Measurements from ENCODE around the gene MEGF8. TPM values are rescaled to one million over a fixed set of nuclear protein-coding genes. Genes with fewer than 3 reads are reported as not detected.

Gene MEGF8
- total and polyA plus RNA-seq, 2 of the 13 experiments (the other 11 are each of a cell fraction or from before 2014, with no cell fraction given) = 4.0 to 8.8 TPM

DNA sequence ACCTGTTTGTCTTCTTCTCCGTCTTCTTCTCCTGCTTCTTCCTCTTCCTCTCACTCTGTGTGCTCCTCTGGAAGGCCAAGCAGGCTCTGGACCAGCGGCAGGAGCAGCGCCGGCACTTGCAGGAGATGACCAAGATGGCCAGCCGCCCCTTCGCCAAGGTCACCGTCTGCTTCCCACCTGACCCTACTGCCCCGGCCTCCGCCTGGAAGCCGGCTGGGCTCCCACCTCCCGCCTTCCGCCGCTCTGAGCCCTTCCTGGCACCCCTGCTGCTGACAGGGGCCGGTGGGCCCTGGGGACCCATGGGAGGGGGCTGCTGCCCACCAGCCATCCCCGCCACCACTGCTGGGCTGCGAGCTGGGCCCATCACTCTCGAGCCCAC lies 50.7 kb downstream of the MEGF8 start:
- TF ChIP-seq, protein P1, sequence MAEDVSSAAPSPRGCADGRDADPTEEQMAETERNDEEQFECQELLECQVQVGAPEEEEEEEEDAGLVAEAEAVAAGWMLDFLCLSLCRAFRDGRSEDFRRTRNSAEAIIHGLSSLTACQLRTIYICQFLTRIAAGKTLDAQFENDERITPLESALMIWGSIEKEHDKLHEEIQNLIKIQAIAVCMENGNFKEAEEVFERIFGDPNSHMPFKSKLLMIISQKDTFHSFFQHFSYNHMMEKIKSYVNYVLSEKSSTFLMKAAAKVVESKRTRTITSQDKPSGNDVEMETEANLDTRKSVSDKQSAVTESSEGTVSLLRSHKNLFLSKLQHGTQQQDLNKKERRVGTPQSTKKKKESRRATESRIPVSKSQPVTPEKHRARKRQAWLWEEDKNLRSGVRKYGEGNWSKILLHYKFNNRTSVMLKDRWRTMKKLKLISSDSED (CRISPR knock-in tag; IDR thresholded peaks at IDR 0.05) = no peak
- TF ChIP-seq ZNF558 (CRISPR knock-in tag; IDR thresholded peaks at IDR 0.05; ENCODE audit: borderline replicate concordance) (no peak), ZNF264 (CRISPR knock-in tag; IDR thresholded peaks at IDR 0.05) (no peak), ZSCAN30 (CRISPR knock-in tag; IDR thresholded peaks at IDR 0.05) (no peak), ZNF451 (CRISPR knock-in tag; IDR thresholded peaks at IDR 0.05) (no peak), TP53 (CRISPR knock-in tag; conservative IDR thresholded peaks at IDR 0.05) (no peak), ZNF263 (CRISPR knock-in tag; IDR thresholded peaks at IDR 0.05) (no peak), TCF7L2 (IDR thresholded peaks at IDR 0.05; ENCODE audit: low read depth, low read length) (no peak)
- TF ChIP-seq, protein P2, sequence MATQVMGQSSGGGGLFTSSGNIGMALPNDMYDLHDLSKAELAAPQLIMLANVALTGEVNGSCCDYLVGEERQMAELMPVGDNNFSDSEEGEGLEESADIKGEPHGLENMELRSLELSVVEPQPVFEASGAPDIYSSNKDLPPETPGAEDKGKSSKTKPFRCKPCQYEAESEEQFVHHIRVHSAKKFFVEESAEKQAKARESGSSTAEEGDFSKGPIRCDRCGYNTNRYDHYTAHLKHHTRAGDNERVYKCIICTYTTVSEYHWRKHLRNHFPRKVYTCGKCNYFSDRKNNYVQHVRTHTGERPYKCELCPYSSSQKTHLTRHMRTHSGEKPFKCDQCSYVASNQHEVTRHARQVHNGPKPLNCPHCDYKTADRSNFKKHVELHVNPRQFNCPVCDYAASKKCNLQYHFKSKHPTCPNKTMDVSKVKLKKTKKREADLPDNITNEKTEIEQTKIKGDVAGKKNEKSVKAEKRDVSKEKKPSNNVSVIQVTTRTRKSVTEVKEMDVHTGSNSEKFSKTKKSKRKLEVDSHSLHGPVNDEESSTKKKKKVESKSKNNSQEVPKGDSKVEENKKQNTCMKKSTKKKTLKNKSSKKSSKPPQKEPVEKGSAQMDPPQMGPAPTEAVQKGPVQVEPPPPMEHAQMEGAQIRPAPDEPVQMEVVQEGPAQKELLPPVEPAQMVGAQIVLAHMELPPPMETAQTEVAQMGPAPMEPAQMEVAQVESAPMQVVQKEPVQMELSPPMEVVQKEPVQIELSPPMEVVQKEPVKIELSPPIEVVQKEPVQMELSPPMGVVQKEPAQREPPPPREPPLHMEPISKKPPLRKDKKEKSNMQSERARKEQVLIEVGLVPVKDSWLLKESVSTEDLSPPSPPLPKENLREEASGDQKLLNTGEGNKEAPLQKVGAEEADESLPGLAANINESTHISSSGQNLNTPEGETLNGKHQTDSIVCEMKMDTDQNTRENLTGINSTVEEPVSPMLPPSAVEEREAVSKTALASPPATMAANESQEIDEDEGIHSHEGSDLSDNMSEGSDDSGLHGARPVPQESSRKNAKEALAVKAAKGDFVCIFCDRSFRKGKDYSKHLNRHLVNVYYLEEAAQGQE (IDR thresholded peaks at IDR 0.05; ENCODE audit: borderline replicate concordance in 1 of 2, low read depth in 1 of 2, low read length in 2 of 2) = no peak
- FAIRE-seq (no peak), DNase-seq (ENCODE audit: low spot score) (no peak), ATAC-seq (no peak)
- intact Hi-C loops (cut with micrococcal nuclease; ENCODE audit: unreplicated experiment) (no loop called here), in situ Hi-C loops (cut with HindIII; ENCODE audit: extremely low pct_ligation_motif_present, low pct_unique_long_range_greater_than_20kb) (no loop called here)
- Histone ChIP-seq H3K9ac (ENCODE audit: insufficient read depth, low read depth, low read length) (no peak overlapping the region), H3K27ac (ENCODE audit: extremely low read length, insufficient read depth, low read length) (no peak overlapping the region), H3K79me2 (ENCODE audit: insufficient read depth, low read length) (no peaks in the 10 kb centered on the region), H3K36me3 (replicated peaks in 1 of 2; ENCODE audit: control insufficient read depth in 1 of 2, insufficient read depth in 2 of 2, low read length in 2 of 2) (no peaks in the 10 kb centered on the region), H3K4me1 (ENCODE audit: insufficient read depth, low read length) (peaks cover 25% of the 10 kb centered on the region), H4K20me1 (ENCODE audit: insufficient read depth, low read length) (no peaks in the 10 kb centered on the region), H3K4me3 (replicated peaks in 1 of 3; ENCODE audit: insufficient read depth in 1 of 3, low read depth in 2 of 3, low read length in 3 of 3) (no peak overlapping the region), H3K4me2 (ENCODE audit: low read depth, low read length) (no peak overlapping the region), H3K27me3 (ENCODE audit: control insufficient read depth in 1 of 2, insufficient read depth in 2 of 2, low read length in 2 of 2) (peaks cover 0 to 10% of the 10 kb centered on the region in 2 experiments; a peak in 1 of 5 replicates), H3K9me3 (ENCODE audit: low read length) (no peaks in the 10 kb centered on the region), H2AFZ (ENCODE audit: low read length) (no peak overlapping the region)
- POLR2A ChIA-PET = no interaction called here
- BruUV-seq (replicated peaks) = no TSS peak
- 99% methylated on average over 9 of the region's 17 CpGs for WGBS (ENCODE audit: low lambda C conversion rate)
- CTCF ChIA-PET (ENCODE audit: low intra/inter-chr PET ratio, low total read pairs) = no interaction called here
